Nephron progenitor cell (in vitro differentiated cells): ENCODE results near the gene TMEM63C.

Experiments
- DNase-seq: peaks from one replicate; pipeline ENCODE4 v3.0.0; 2021
- H3K27ac Mint-ChIP-seq: 2 replicates; pipeline ENCODE4 v1.8.0; 2021; ENCODE audit warnings: mild to moderate bottlenecking, moderate library complexity, mixed read lengths
- H3K27me3 Mint-ChIP-seq: 2 replicates; pipeline ENCODE4 v1.8.0; 2021; ENCODE audit warnings: mild to moderate bottlenecking, low read depth, mixed read lengths; ENCODE audit not compliant: poor library complexity
- H3K36me3 Mint-ChIP-seq: 2 replicates; pipeline ENCODE4 v1.8.0; 2021; ENCODE audit warnings: low read depth, mixed read lengths
- H3K4me1 Mint-ChIP-seq: 2 replicates; pipeline ENCODE4 v1.8.0; 2021; ENCODE audit warnings: mixed read lengths
- H3K4me3 Mint-ChIP-seq: 2 replicates; pipeline ENCODE4 v1.8.0; 2021; ENCODE audit warnings: mild to moderate bottlenecking, moderate library complexity, mixed read lengths
- H3K9me3 Mint-ChIP-seq: 2 replicates; pipeline ENCODE4 v1.8.0; 2021; ENCODE audit warnings: mild to moderate bottlenecking, moderate library complexity, mixed read lengths
- TF ChIP-seq, protein P1 (sequence below): fragments of 200-600 bp; sonication (generic); IDR thresholded peaks from 2 replicates; pipeline ENCODE4 v1.5.0; 2021; ENCODE audit warnings: antibody characterized with exemption

Gene TMEM63C

DNA sequence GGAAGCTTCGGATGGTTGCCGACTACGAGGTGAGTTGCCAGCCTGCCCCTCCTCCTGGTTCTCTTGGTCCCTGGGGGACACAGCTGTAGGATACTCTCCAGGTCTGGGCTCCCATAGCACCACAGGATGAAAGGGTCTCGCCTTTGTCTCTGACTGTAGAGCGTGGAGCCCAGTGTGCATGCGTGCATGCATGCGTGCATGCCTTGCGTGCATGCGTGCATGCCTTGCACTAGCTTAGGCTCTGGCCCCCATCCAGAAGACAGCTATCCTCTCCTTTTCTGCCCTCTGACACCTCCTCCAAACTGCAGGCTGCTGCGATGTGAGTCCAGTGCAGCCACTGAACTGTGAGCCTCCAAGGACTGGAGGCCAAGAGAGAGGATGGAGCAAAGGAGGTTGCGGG is 70.3 kb downstream of the TMEM63C start:
- Mint-ChIP-seq H3K9me3 (no peaks in the 10 kb centered on the region), H3K27me3 (peaks cover 42% of the 10 kb centered on the region)

DNA sequence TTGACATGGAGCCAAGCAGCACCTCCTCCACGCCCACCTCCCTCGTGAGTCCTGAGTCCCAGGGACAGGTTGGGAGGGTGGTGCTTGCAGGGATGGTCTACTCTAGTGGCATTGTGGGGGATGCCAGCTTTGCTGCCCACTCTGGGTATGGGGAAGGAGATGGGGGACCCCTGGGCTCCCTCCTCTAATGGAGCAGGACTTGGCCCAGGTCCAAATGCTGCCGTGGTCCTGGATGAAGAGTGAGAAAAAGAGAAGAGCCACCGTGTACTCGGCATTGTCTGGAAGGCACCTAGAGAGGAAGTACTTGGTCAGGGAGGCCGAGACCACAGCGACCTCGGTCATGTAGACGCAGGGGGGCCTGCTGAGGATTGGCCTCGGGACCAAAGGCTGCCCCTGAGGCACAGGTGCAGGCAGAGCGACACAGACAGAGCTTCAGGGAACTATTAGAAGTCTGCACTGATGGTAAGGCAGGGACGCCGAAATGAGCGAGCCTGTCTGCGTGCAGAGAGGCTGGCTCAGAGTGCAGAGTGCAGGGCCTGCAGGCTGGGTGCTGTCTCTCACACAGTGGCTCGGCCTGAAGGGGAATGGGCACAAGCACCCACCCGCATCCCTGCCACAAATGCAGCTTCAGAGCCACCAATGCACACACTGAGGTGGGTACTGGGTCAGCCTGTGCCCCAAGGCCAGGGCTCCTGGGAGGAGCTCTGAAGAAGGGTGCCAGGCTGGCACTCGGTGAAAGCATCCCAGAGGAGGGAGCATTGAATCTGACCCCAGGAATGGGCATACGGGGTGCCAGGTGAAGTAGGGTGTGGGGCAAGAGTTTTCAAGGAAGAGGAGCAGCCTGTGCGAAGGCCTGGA is 72.0 kb downstream of the TMEM63C start:
- H3K27ac Mint-ChIP-seq: no peak overlapping the region
- H3K4me3 Mint-ChIP-seq: no peak overlapping the region
- TF ChIP-seq, protein P1, sequence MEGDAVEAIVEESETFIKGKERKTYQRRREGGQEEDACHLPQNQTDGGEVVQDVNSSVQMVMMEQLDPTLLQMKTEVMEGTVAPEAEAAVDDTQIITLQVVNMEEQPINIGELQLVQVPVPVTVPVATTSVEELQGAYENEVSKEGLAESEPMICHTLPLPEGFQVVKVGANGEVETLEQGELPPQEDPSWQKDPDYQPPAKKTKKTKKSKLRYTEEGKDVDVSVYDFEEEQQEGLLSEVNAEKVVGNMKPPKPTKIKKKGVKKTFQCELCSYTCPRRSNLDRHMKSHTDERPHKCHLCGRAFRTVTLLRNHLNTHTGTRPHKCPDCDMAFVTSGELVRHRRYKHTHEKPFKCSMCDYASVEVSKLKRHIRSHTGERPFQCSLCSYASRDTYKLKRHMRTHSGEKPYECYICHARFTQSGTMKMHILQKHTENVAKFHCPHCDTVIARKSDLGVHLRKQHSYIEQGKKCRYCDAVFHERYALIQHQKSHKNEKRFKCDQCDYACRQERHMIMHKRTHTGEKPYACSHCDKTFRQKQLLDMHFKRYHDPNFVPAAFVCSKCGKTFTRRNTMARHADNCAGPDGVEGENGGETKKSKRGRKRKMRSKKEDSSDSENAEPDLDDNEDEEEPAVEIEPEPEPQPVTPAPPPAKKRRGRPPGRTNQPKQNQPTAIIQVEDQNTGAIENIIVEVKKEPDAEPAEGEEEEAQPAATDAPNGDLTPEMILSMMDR: no peak
- no peaks in the 10 kb centered on the region for H3K36me3 Mint-ChIP-seq
- peaks cover 35% of the 10 kb centered on the region for H3K27me3 Mint-ChIP-seq
- H3K9me3 Mint-ChIP-seq: no peaks in the 10 kb centered on the region
- no peak for DNase-seq
- H3K4me1 Mint-ChIP-seq: peaks cover 12% of the 10 kb centered on the region

More for the DNA sequence above, 70.3 kb downstream of the TMEM63C start:
- TF ChIP-seq, protein P1: no peak
- no peaks in the 10 kb centered on the region for H3K36me3 Mint-ChIP-seq
- no peak for DNase-seq
- no peak overlapping the region for H3K4me3 Mint-ChIP-seq
- peaks cover 12% of the 10 kb centered on the region for H3K4me1 Mint-ChIP-seq
- H3K27ac Mint-ChIP-seq: no peak overlapping the region

DNA sequence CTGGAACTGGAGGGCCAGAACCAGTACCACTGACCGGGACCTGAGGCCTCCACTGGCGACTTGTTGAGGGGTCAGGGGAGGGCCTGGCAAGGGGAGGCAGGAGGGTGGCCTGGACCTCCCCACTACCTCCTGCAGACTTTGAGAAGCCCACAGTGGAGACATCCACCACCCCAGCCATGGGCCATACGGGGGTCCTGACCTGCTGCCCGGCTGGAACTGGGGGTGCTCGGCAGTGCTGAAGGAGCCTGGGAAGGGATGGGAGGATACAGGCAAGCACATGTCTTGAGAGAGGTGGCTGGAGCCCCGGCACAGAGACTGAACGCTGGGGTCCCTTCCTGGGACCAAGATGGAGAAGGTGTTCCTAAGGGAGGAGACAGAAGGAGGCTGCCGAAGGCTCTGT is 75.1 kb downstream of the TMEM63C start:
- H3K36me3 Mint-ChIP-seq: no peaks in the 10 kb centered on the region
- peaks cover 6% of the 10 kb centered on the region for H3K4me1 Mint-ChIP-seq
- TF ChIP-seq, protein P1: no peak
- no peaks in the 10 kb centered on the region for H3K9me3 Mint-ChIP-seq
- peaks cover 30% of the 10 kb centered on the region for H3K27me3 Mint-ChIP-seq
- no peak overlapping the region for H3K27ac Mint-ChIP-seq
- no peak for DNase-seq
- no peak overlapping the region for H3K4me3 Mint-ChIP-seq

DNA sequence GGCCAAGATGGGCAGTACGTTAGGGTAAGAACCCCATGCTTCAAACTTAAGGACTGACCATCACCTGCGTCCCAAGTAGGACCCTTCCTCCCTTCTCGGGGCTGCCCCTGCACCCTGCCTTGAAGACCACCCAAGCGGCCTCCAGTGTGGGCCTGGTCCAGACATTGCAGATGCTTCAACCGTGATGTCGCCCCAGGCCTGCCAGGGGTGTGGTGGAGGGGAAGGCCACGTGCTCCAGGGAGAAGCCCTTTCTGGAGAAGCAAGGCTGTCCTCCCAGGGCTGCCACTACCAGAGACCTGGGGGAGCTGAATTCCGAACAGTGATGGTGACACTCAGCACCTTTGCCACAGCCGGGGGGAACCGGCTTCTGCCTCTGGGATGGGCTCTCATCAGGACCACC is 76.1 kb downstream of the TMEM63C start:
- peaks cover 6% of the 10 kb centered on the region for H3K4me1 Mint-ChIP-seq
- TF ChIP-seq, protein P1: no peak

DNA sequence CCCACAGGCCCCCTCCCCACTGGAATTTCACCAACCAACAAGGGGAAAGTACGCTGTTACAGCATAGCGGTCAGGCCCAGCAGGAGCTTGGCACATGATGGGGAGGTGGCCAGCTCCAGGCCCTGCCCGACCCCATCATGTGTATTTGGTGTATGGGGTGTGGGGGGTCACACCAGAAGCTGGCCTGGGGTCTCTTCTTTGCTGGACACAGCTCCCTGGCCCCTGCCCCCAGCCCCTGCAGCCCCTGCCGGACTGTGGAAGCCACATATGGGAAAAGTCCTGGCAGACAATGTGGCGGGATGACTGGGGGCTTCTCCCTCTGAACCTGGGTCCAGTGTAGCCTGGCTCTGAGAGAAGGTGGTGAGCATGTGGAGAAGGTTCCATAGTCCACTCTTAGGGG is 77.0 kb downstream of the TMEM63C start:
- Mint-ChIP-seq H3K4me1 (peaks cover 6% of the 10 kb centered on the region), H3K27ac (no peak overlapping the region)
- TF ChIP-seq, protein P1: no peak

More for the DNA sequence above, 76.1 kb downstream of the TMEM63C start:
- no peak overlapping the region for H3K27ac Mint-ChIP-seq
- no peaks in the 10 kb centered on the region for H3K9me3 Mint-ChIP-seq
- H3K27me3 Mint-ChIP-seq: peaks cover 30% of the 10 kb centered on the region
- no peaks in the 10 kb centered on the region for H3K36me3 Mint-ChIP-seq
- no peak overlapping the region for H3K4me3 Mint-ChIP-seq
- DNase-seq: no peak

More for the DNA sequence above, 77.0 kb downstream of the TMEM63C start:
- no peaks in the 10 kb centered on the region for H3K9me3 Mint-ChIP-seq
- no peaks in the 10 kb centered on the region for H3K36me3 Mint-ChIP-seq
- peaks cover 35% of the 10 kb centered on the region for H3K27me3 Mint-ChIP-seq
- DNase-seq: no peak
- H3K4me3 Mint-ChIP-seq: no peak overlapping the region
